NAMALWA (cell line): ENCODE measurements around the gene ADPRH.
A peak's percentile ranks its signal among the peaks of the same experiment; 100 is the strongest.
"Not testable (repeated sequence)": the region's sequence is repeated elsewhere in the genome, so short reads cannot be mapped to it uniquely, and the experiment has no call there.

ENCODE experiments used
- DNase-seq: peaks from one replicate; pipeline ENCODE4 v3.0.0-alpha.2; 2015; ENCODE audit warnings: low spot score

Gene ADPRH

GRCh38 chr3:119560160-119560559, 19.1 kb upstream of the ADPRH start:
- no peak for DNase-seq

- peak; percentile 86 for DNase-seq
Measured at GRCh38 chr3:119562307-119562961, 16.9 kb upstream of the ADPRH start.

- not testable (repeated sequence) for DNase-seq
Measured at GRCh38 chr3:119563334-119563733, 16.0 kb upstream of the ADPRH start.

- DNase-seq: no peak
Measured at GRCh38 chr3:119569156-119569555, 10.1 kb upstream of the ADPRH start.

GRCh38 chr3:119570229-119570628, 9.1 kb upstream of the ADPRH start:
- no peak for DNase-seq

- no peak for DNase-seq
Measured at GRCh38 chr3:119571230-119571629, 8.1 kb upstream of the ADPRH start.

GRCh38 chr3:119571688-119572087, 7.6 kb upstream of the ADPRH start:
- no peak for DNase-seq

GRCh38 chr3:119575507-119575906, 3.8 kb upstream of the ADPRH start:
- no peak for DNase-seq

- DNase-seq: peak; percentile 69
Measured at GRCh38 chr3:119580067-119580760, 922 bp downstream of the ADPRH start.

- DNase-seq: no peak
Measured at GRCh38 chr3:119582178-119582577, 2.9 kb downstream of the ADPRH start.

- no peak for DNase-seq
Measured at GRCh38 chr3:119585208-119585607, 5.9 kb downstream of the ADPRH start.

GRCh38 chr3:119585856-119586570, 6.7 kb downstream of the ADPRH start:
- no peak for DNase-seq

GRCh38 chr3:119586733-119587172, 7.5 kb downstream of the ADPRH start:
- DNase-seq: no peak

- DNase-seq: peak; percentile 32
Measured at GRCh38 chr3:119588112-119588511, 8.8 kb downstream of the ADPRH start.

- DNase-seq: no peak
Measured at GRCh38 chr3:119589102-119589773, 9.9 kb downstream of the ADPRH start.

- no peak for DNase-seq
Measured at GRCh38 chr3:119590706-119591105, 11.4 kb downstream of the ADPRH start.

GRCh38 chr3:119592861-119593260, 13.6 kb downstream of the ADPRH start:
- no peak for DNase-seq

GRCh38 chr3:119594066-119594465, 14.8 kb downstream of the ADPRH start:
- DNase-seq: no peak

GRCh38 chr3:119594929-119595328, 15.6 kb downstream of the ADPRH start:
- not testable (repeated sequence) for DNase-seq

- DNase-seq: no peak
Measured at GRCh38 chr3:119595639-119596334, 16.5 kb downstream of the ADPRH start.

GRCh38 chr3:119596398-119596797, 17.1 kb downstream of the ADPRH start:
- no peak for DNase-seq
